WTC11 (cell line): ENCODE results near the gene CDC45. TPM values are rescaled to one million over a fixed set of nuclear protein-coding genes. Genes with fewer than 3 reads are reported as not detected.

Source experiments
- ATAC-seq: fragments of 200-7000 bp; cut with Tn5 transposase; 2 replicates; pipeline ENCODE4 v1.10.0; 2021; ENCODE audit warnings: mild to moderate bottlenecking, moderate library complexity
- Bru-seq: library from RNA; stranded (reverse); fragments of 400-500 nt; gene quantifications from one replicate; lab custom pipeline; 2021; lab: Mats Ljungman, UMichigan
- CTCF ChIA-PET: fragments of 300-600 bp; sonication (Branson Sonifier 250); formaldehyde crosslinking; loops from one replicate; lab custom pipeline; 2021; ENCODE audit warnings: antibody characterized with exemption; lab: Charles Lee
- POLR2A ChIA-PET: fragments of 350-600 bp; sonication (Branson Sonifier 250); formaldehyde crosslinking; loops from one replicate; lab custom pipeline; 2021; ENCODE audit warnings: antibody characterized with exemption; lab: Charles Lee
- DNase-seq: peaks from one replicate; pipeline ENCODE4 v3.0.0; 2021; ENCODE audit warnings: low spot score
- H3K27ac Mint-ChIP-seq: 2 replicates; pipeline ENCODE4 v1.8.0; 2021; ENCODE audit warnings: mixed read lengths
- H3K27me3 Mint-ChIP-seq: 2 replicates; pipeline ENCODE4 v1.8.0; 2021; ENCODE audit warnings: low read depth, mild to moderate bottlenecking, moderate library complexity, mixed read lengths
- H3K36me3 Mint-ChIP-seq: 2 replicates; pipeline ENCODE4 v1.8.0; 2021; ENCODE audit warnings: mixed read lengths
- H3K4me1 Mint-ChIP-seq: 2 replicates; pipeline ENCODE4 v1.8.0; 2022; ENCODE audit warnings: mixed read lengths
- H3K4me3 Mint-ChIP-seq: 2 replicates; pipeline ENCODE4 v1.8.0; 2021; ENCODE audit warnings: mild to moderate bottlenecking, moderate library complexity, mixed read lengths
- H3K9me3 Mint-ChIP-seq: 2 replicates; pipeline ENCODE4 v1.8.0; 2021; ENCODE audit warnings: mixed read lengths
- CBFB ChIP-seq: sonication (generic); formaldehyde crosslinking; IDR thresholded peaks from 2 replicates; pipeline ENCODE4 v1.8.1; 2022; ENCODE audit warnings: mild to moderate bottlenecking, low read depth, missing genetic modification reagents
- EMX1 ChIP-seq: fragments of 250-450 bp; sonication (Bioruptor Pico); IDR thresholded peaks from 2 replicates; pipeline ENCODE4 v1.8.0; 2021; ENCODE audit warnings: mild to moderate bottlenecking
- ESRRA ChIP-seq: sonication (generic); formaldehyde crosslinking; IDR thresholded peaks from 2 replicates; pipeline ENCODE4 v1.8.1; 2022; ENCODE audit warnings: mild to moderate bottlenecking, missing genetic modification reagents, borderline replicate concordance
- FOXK1 ChIP-seq: sonication (generic); formaldehyde crosslinking; IDR thresholded peaks from 2 replicates; pipeline ENCODE4 v1.8.0; 2022; ENCODE audit warnings: mild to moderate bottlenecking, moderate library complexity, missing genetic modification reagents
- MXD4 ChIP-seq: fragments of 250-450 bp; sonication (Bioruptor Pico); IDR thresholded peaks from 2 replicates; pipeline ENCODE4 v1.8.0; 2021; ENCODE audit warnings: mild to moderate bottlenecking, moderate library complexity, borderline replicate concordance
- NFYB ChIP-seq: sonication (generic); formaldehyde crosslinking; conservative IDR thresholded peaks from 2 replicates; pipeline ENCODE4 v1.8.0; 2022; ENCODE audit warnings: low read depth, missing genetic modification reagents
- NR2C2 ChIP-seq: sonication (generic); formaldehyde crosslinking; IDR thresholded peaks from 2 replicates; pipeline ENCODE4 v1.8.0; 2022; ENCODE audit warnings: mild to moderate bottlenecking, missing genetic modification reagents
- RELA ChIP-seq: sonication (generic); formaldehyde crosslinking; IDR thresholded peaks from 2 replicates; pipeline ENCODE4 v1.8.1; 2022; ENCODE audit warnings: missing genetic modification reagents, mild to moderate bottlenecking, borderline replicate concordance
- TEAD4 ChIP-seq: sonication (generic); formaldehyde crosslinking; IDR thresholded peaks from 2 replicates; pipeline ENCODE4 v1.8.0; 2022; ENCODE audit warnings: mild to moderate bottlenecking, missing genetic modification reagents
- ZNF232 ChIP-seq: sonication (generic); formaldehyde crosslinking; IDR thresholded peaks from 2 replicates; pipeline ENCODE4 v1.8.0; 2022; ENCODE audit warnings: mild to moderate bottlenecking, missing genetic modification reagents
- long read RNA-seq, 3 experiments: library from RNA in 1 of 3; library from capped mRNA in 1 of 3; library from polyadenylated mRNA in 1 of 3; unstranded in 2 of 3; stranded (forward) in 1 of 3; transcript quantifications; one replicate each; pipeline ENCODE4 v2.0.0, GENCODE V29; 2021
- total RNA-seq: library from RNA; stranded (reverse); gene quantifications from 3 replicates; pipeline ENCODE4 v1.2.3, GENCODE V29; 2021
- TF ChIP-seq, protein P1 (sequence below): sonication (generic); formaldehyde crosslinking; IDR thresholded peaks from 2 replicates; pipeline ENCODE4 v1.8.1; 2023; ENCODE audit warnings: mild to moderate bottlenecking, missing genetic modification reagents
- TF ChIP-seq, protein P2 (sequence below): sonication (generic); formaldehyde crosslinking; IDR thresholded peaks from 2 replicates; pipeline ENCODE4 v1.8.0; 2022; ENCODE audit warnings: mild to moderate bottlenecking, missing genetic modification reagents
- TF ChIP-seq, protein P3 (sequence below): fragments of 200-600 bp; IDR thresholded peaks from 2 replicates; pipeline ENCODE4 v1.8.0; 2022; ENCODE audit warnings: antibody characterized with exemption
- TF ChIP-seq, protein P4 (sequence below): sonication (generic); formaldehyde crosslinking; IDR thresholded peaks from 2 replicates; pipeline ENCODE4 v1.8.0; 2022; ENCODE audit warnings: mild to moderate bottlenecking, missing genetic modification reagents
- TF ChIP-seq, protein P5 (sequence below): sonication (generic); formaldehyde crosslinking; IDR thresholded peaks from 2 replicates; pipeline ENCODE4 v1.8.1; 2022; ENCODE audit warnings: mild to moderate bottlenecking, missing genetic modification reagents, moderate library complexity, borderline replicate concordance
- TF ChIP-seq, protein P6 (sequence below): fragments of 250-450 bp; sonication (Bioruptor Pico); IDR thresholded peaks from 2 replicates; pipeline ENCODE4 v1.9.0; 2021; ENCODE audit warnings: mild to moderate bottlenecking
- TF ChIP-seq, protein P7 (sequence below): sonication (generic); formaldehyde crosslinking; IDR thresholded peaks from 2 replicates; pipeline ENCODE4 v1.8.1; 2022; ENCODE audit warnings: missing genetic modification reagents, borderline replicate concordance
- TF ChIP-seq, protein P8 (sequence below): fragments of 250-450 bp; sonication (Bioruptor Pico); IDR thresholded peaks from 2 replicates; pipeline ENCODE4 v1.9.0; 2021; ENCODE audit warnings: mild to moderate bottlenecking

CDC45 gene, protein sequence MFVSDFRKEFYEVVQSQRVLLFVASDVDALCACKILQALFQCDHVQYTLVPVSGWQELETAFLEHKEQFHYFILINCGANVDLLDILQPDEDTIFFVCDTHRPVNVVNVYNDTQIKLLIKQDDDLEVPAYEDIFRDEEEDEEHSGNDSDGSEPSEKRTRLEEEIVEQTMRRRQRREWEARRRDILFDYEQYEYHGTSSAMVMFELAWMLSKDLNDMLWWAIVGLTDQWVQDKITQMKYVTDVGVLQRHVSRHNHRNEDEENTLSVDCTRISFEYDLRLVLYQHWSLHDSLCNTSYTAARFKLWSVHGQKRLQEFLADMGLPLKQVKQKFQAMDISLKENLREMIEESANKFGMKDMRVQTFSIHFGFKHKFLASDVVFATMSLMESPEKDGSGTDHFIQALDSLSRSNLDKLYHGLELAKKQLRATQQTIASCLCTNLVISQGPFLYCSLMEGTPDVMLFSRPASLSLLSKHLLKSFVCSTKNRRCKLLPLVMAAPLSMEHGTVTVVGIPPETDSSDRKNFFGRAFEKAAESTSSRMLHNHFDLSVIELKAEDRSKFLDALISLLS
- total RNA-seq = 34.4 to 38.1 TPM (median 35.0 TPM) in 3 replicates
- percentile 73 among the genes with signal in this experiment for Bru-seq, nascent RNA
- long read RNA-seq, experiment 1, transcript CDC45-201 (19 exons, 1,976 nt) = major isoform, 48 of 108 reads
- long read RNA-seq, experiment 1, partial matches to known transcripts = 19 of 108 reads
- long read RNA-seq, experiment 1, other reads (novel, unspliced or antisense) = 36 of 108 reads
- long read RNA-seq, experiment 2, transcript CDC45-201 (19 exons, 1,976 nt) = major isoform, 13 of 39 reads
- long read RNA-seq, experiment 2, partial matches to known transcripts = 10 of 39 reads
- long read RNA-seq, experiment 2, other reads (novel, unspliced or antisense) = 15 of 39 reads
- long read RNA-seq, experiment 3, transcript CDC45-201 (19 exons, 1,976 nt) = major isoform, 38 of 86 reads
- long read RNA-seq, experiment 3, transcript CDC45-202 (18 exons, 1,693 nt) = minor isoform, 6 of 86 reads
- long read RNA-seq, experiment 3, partial matches to known transcripts = 30 of 86 reads
- long read RNA-seq, experiment 3, other reads (novel, unspliced or antisense) = 12 of 86 reads

DNA sequence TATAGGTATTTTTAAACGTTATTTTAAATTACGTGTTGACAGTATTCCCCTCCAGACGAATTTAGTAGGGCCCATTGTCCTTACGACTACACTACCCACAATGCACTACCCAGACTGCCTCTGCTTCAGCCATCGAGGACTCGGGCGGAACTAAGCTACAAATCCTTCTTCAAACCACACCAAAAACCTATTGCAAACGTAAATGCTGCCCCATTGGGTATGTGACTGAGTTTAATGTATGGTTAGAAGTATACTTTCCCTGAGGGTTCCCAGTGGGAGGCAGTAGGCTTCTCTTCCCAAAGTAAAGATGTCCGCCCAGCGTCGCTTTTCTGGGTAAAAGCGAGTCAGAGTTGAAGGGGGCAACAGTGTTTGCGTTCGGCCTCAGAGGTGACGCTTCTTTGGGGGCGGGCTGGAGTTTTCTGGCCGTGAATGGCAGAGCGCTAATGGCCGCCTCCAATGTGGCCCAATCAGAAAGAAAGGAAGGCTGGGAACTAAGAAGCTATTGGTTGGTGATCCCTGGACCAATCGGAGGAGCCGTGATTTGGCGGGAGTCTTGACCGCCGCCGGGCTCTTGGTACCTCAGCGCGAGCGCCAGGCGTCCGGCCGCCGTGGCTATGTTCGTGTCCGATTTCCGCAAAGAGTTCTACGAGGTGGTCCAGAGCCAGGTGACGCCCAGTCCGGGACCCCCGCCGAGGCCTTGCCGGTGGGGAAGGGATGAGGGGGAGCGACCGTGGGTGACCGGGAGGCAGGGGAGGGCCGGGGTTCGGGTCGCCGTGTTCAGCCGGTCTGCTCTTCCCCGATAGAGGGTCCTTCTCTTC is at the start of gene CDC45:
Gene CDC45, plus strand, starts transcription at position 566 of the 818 bp plus-strand sequence. Its CDS starts 49 bp downstream, at position 615.
- Mint-ChIP-seq H3K9me3 (no peaks in the 10 kb centered on the region), H3K36me3 (peaks cover 20% of the 10 kb centered on the region), H3K27me3 (no peaks in the 10 kb centered on the region), H3K4me3 (peak within 1 kb of the TSS; percentile 96), H3K4me1 (peaks cover 23% of the 10 kb centered on the region), H3K27ac (peak within 1 kb of the TSS; percentile 99)
- ChIA-PET CTCF (interaction anchor here (0.6 to 2.9 kb wide), 14 partner anchors 14 to 335 kb away, joined by 3 to 18 read pairs (median 4); partner anchors contain the start of gene ESS2), POLR2A (interaction anchor here (0.6 to 1.0 kb wide), 6 partner anchors 20 to 183 kb away, joined by 3 to 5 read pairs (median 4); partner anchors contain the start of genes C22orf39 and HIRA)
- peak; percentile 95 for DNase-seq
- peak; percentile 96 for ATAC-seq
- TF ChIP-seq, protein P1, sequence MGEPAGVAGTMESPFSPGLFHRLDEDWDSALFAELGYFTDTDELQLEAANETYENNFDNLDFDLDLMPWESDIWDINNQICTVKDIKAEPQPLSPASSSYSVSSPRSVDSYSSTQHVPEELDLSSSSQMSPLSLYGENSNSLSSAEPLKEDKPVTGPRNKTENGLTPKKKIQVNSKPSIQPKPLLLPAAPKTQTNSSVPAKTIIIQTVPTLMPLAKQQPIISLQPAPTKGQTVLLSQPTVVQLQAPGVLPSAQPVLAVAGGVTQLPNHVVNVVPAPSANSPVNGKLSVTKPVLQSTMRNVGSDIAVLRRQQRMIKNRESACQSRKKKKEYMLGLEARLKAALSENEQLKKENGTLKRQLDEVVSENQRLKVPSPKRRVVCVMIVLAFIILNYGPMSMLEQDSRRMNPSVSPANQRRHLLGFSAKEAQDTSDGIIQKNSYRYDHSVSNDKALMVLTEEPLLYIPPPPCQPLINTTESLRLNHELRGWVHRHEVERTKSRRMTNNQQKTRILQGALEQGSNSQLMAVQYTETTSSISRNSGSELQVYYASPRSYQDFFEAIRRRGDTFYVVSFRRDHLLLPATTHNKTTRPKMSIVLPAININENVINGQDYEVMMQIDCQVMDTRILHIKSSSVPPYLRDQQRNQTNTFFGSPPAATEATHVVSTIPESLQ (CRISPR knock-in tag) = no peak
- TF ChIP-seq ESRRA (CRISPR knock-in tag) = no peak
- TF ChIP-seq ZNF232 (CRISPR knock-in tag) = no peak
- no peak for TF ChIP-seq EMX1
- no peak for TF ChIP-seq NR2C2
- TF ChIP-seq, protein P2, sequence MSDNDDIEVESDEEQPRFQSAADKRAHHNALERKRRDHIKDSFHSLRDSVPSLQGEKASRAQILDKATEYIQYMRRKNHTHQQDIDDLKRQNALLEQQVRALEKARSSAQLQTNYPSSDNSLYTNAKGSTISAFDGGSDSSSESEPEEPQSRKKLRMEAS (CRISPR knock-in tag) = peak; percentile 48; the same call in 1 of the 2 replicates
- TF ChIP-seq, protein P3, sequence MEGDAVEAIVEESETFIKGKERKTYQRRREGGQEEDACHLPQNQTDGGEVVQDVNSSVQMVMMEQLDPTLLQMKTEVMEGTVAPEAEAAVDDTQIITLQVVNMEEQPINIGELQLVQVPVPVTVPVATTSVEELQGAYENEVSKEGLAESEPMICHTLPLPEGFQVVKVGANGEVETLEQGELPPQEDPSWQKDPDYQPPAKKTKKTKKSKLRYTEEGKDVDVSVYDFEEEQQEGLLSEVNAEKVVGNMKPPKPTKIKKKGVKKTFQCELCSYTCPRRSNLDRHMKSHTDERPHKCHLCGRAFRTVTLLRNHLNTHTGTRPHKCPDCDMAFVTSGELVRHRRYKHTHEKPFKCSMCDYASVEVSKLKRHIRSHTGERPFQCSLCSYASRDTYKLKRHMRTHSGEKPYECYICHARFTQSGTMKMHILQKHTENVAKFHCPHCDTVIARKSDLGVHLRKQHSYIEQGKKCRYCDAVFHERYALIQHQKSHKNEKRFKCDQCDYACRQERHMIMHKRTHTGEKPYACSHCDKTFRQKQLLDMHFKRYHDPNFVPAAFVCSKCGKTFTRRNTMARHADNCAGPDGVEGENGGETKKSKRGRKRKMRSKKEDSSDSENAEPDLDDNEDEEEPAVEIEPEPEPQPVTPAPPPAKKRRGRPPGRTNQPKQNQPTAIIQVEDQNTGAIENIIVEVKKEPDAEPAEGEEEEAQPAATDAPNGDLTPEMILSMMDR = no peak
- TF ChIP-seq FOXK1 (CRISPR knock-in tag) = peak; percentile 59; the same call in 1 of the 2 replicates
- TF ChIP-seq, protein P4, sequence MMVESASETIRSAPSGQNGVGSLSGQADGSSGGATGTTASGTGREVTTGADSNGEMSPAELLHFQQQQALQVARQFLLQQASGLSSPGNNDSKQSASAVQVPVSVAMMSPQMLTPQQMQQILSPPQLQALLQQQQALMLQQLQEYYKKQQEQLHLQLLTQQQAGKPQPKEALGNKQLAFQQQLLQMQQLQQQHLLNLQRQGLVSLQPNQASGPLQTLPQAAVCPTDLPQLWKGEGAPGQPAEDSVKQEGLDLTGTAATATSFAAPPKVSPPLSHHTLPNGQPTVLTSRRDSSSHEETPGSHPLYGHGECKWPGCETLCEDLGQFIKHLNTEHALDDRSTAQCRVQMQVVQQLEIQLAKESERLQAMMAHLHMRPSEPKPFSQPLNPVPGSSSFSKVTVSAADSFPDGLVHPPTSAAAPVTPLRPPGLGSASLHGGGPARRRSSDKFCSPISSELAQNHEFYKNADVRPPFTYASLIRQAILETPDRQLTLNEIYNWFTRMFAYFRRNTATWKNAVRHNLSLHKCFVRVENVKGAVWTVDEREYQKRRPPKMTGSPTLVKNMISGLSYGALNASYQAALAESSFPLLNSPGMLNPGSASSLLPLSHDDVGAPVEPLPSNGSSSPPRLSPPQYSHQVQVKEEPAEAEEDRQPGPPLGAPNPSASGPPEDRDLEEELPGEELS (CRISPR knock-in tag) = no peak
- no peak for TF ChIP-seq RELA (CRISPR knock-in tag)
- TF ChIP-seq, protein P5, sequence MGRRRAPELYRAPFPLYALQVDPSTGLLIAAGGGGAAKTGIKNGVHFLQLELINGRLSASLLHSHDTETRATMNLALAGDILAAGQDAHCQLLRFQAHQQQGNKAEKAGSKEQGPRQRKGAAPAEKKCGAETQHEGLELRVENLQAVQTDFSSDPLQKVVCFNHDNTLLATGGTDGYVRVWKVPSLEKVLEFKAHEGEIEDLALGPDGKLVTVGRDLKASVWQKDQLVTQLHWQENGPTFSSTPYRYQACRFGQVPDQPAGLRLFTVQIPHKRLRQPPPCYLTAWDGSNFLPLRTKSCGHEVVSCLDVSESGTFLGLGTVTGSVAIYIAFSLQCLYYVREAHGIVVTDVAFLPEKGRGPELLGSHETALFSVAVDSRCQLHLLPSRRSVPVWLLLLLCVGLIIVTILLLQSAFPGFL = no peak
- TF ChIP-seq, protein P6, sequence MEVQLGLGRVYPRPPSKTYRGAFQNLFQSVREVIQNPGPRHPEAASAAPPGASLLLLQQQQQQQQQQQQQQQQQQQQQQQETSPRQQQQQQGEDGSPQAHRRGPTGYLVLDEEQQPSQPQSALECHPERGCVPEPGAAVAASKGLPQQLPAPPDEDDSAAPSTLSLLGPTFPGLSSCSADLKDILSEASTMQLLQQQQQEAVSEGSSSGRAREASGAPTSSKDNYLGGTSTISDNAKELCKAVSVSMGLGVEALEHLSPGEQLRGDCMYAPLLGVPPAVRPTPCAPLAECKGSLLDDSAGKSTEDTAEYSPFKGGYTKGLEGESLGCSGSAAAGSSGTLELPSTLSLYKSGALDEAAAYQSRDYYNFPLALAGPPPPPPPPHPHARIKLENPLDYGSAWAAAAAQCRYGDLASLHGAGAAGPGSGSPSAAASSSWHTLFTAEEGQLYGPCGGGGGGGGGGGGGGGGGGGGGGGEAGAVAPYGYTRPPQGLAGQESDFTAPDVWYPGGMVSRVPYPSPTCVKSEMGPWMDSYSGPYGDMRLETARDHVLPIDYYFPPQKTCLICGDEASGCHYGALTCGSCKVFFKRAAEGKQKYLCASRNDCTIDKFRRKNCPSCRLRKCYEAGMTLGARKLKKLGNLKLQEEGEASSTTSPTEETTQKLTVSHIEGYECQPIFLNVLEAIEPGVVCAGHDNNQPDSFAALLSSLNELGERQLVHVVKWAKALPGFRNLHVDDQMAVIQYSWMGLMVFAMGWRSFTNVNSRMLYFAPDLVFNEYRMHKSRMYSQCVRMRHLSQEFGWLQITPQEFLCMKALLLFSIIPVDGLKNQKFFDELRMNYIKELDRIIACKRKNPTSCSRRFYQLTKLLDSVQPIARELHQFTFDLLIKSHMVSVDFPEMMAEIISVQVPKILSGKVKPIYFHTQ (CRISPR knock-in tag) = no peak
- TF ChIP-seq NFYB = peak; percentile 82
- TF ChIP-seq MXD4 (CRISPR knock-in tag) = no peak
- TF ChIP-seq, protein P7, sequence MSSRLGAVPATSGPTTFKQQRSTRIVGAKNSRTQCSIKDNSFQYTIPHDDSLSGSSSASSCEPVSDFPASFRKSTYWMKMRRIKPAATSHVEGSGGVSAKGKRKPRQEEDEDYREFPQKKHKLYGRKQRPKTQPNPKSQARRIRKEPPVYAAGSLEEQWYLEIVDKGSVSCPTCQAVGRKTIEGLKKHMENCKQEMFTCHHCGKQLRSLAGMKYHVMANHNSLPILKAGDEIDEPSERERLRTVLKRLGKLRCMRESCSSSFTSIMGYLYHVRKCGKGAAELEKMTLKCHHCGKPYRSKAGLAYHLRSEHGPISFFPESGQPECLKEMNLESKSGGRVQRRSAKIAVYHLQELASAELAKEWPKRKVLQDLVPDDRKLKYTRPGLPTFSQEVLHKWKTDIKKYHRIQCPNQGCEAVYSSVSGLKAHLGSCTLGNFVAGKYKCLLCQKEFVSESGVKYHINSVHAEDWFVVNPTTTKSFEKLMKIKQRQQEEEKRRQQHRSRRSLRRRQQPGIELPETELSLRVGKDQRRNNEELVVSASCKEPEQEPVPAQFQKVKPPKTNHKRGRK = no peak
- no peak for TF ChIP-seq CBFB (CRISPR knock-in tag)
- TF ChIP-seq, protein P8, sequence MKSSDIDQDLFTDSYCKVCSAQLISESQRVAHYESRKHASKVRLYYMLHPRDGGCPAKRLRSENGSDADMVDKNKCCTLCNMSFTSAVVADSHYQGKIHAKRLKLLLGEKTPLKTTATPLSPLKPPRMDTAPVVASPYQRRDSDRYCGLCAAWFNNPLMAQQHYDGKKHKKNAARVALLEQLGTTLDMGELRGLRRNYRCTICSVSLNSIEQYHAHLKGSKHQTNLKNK = no peak
- TF ChIP-seq TEAD4 (CRISPR knock-in tag) = no peak
